Suprapubic skin (tissue), 4 donors: Measurements from ENCODE around the gene YY1. TPM values are rescaled to one million over a fixed set of nuclear protein-coding genes. Genes with fewer than 3 reads are reported as not detected.
A peak's percentile ranks its signal among the peaks of the same experiment; 100 is the strongest.

Source experiments
- DNase-seq, 2 donors: peaks; one replicate each; pipeline ENCODE4 v3.0.0-alpha.2; 2019; ENCODE audit warnings: low spot score in 2 of 2
- H3K27ac ChIP-seq: fragments of 200-600 bp; sonication (generic); one replicate; pipeline ENCODE4 v1.5.1; 2019
- H3K27me3 ChIP-seq: fragments of 200-600 bp; sonication (generic); one replicate; pipeline ENCODE4 v1.5.1; 2019
- H3K36me3 ChIP-seq: fragments of 200-600 bp; sonication (generic); one replicate; pipeline ENCODE4 v1.5.1; 2019
- H3K4me1 ChIP-seq: fragments of 200-600 bp; sonication (generic); one replicate; pipeline ENCODE4 v1.5.1; 2019
- H3K4me3 ChIP-seq: fragments of 200-600 bp; sonication (generic); one replicate; pipeline ENCODE4 v1.5.1; 2019; ENCODE audit warnings: mild to moderate bottlenecking
- H3K9me3 ChIP-seq: fragments of 200-600 bp; sonication (generic); one replicate; pipeline ENCODE4 v1.5.1; 2019
- EP300 ChIP-seq: sonication (generic); formaldehyde crosslinking; IDR thresholded peaks from one replicate; pipeline ENCODE4 v1.6.1; 2017; ENCODE audit warnings: antibody characterized with exemption
- POLR2A ChIP-seq, 2 donors: fragments of 450-650 bp; IDR thresholded peaks; one replicate each; pipeline ENCODE4 v1.6.1; 2017; ENCODE audit warnings: antibody characterized with exemption in 2 of 2, mild to moderate bottlenecking in 2 of 2, moderate library complexity in 2 of 2
- POLR2AphosphoS5 ChIP-seq, 3 donors: sonication (generic); formaldehyde crosslinking; IDR thresholded peaks; one replicate each; pipeline ENCODE4 v1.6.1; 2017; ENCODE audit warnings: antibody characterized with exemption in 3 of 3
- WGBS: methylation state at CpG from one replicate; pipeline ENCODE4 v1.1.5; 2018; 5-methylcytosine and 5-hydroxymethylcytosine counted together
- total RNA-seq, 4 donors: library from RNA; depleted of rRNA; stranded (reverse); fragments of >200 nt; gene quantifications; one replicate each; pipeline ENCODE4 v1.1.0, GENCODE V29; 2016
- TF ChIP-seq, protein P1 (sequence below), 2 donors: fragments of 200-600 bp in 1 of 2; fragments of 450-650 bp in 1 of 2; sonication (generic) in 1 of 2; IDR thresholded peaks; one replicate each; pipeline ENCODE4 v1.5.1; 2016 to 2019; ENCODE audit warnings: antibody characterized with exemption in 2 of 2, mild to moderate bottlenecking in 1 of 2, moderate library complexity in 1 of 2

The YY1 gene
- total RNA-seq, result 10 to 100 TPM; 42.1 to 56.3 (median 48.9) TPM

DNA sequence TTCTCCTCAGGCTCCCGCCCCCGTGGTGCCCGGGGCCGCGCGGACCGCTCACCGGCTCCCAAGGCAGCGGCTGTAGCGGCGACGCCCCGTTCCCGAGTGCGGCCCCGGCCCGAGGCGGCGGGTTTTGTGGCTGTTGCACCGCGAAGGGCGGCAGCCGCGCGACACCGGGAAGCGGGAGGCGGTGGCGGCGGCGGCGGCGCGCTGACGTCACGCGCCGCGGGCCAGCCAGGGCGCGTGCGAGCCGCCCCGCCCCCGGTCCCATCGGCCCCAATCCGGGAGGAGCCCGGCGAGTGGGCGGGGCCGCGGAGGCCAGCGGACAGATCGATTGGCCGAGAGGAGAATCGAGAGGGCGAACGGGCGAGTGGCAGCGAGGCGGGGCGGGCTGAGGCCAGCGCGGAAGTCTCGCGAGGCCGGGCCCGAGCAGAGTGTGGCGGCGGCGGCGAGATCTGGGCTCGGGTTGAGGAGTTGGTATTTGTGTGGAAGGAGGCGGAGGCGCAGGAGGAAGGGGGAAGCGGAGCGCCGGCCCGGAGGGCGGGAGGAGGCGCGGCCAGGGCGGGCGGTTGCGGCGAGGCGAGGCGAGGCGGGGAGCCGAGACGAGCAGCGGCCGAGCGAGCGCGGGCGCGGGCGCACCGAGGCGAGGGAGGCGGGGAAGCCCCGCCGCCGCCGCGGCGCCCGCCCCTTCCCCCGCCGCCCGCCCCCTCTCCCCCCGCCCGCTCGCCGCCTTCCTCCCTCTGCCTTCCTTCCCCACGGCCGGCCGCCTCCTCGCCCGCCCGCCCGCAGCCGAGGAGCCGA is at the start of gene YY1:
TSS of gene YY1 (plus strand) at position 726 of the 792 bp plus-strand sequence. CDS start 101 bp downstream, outside the sequence.
- under 1% methylated on average over 45 of the region's 125 CpGs for WGBS
- peak; percentile 70 to 81 for TF ChIP-seq POLR2A (IDR thresholded peaks at IDR 0.05)
- TF ChIP-seq POLR2AphosphoS5 (IDR thresholded peaks at IDR 0.05), result peak; percentile 64 to 78 (median 70)
- TF ChIP-seq EP300, result no peak
- Histone ChIP-seq H3K27me3 (no peaks in the 10 kb centered on the region), H3K9me3 (no peaks in the 10 kb centered on the region), H3K4me3 (peak within 1 kb of the TSS; percentile 100), H3K36me3 (no peaks in the 10 kb centered on the region), H3K4me1 (peaks cover 54% of the 10 kb centered on the region), H3K27ac (peak within 1 kb of the TSS; percentile 100)
- DNase-seq, result peak; percentile 99

DNA sequence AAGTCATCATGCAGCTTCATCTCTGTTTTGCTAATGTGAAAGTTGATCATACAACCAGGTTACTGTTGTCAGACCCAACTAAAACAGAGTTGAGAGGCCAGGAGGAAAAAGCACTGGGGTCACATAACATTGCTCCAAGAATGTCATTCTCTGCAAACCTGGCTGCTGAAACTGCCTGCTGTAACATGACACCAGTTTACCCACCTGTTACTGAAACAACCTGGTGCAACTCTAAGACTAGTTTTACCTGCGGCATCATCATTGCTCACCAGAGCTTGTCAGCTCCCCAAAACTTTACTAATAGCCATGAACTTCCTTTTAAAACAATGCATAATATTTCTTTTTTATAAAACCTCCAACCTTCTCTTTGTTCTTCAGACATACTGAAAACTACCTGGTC is 48.8 kb upstream of the YY1 start:
- Histone ChIP-seq H3K4me1 (peaks cover 21% of the 10 kb centered on the region), H3K27ac (no peak overlapping the region), H3K9me3 (no peaks in the 10 kb centered on the region), H3K27me3 (no peaks in the 10 kb centered on the region), H3K4me3 (no peak overlapping the region), H3K36me3 (no peaks in the 10 kb centered on the region)
- WGBS, result 94% methylated on average over 1 of the region's 1 CpG
- DNase-seq, result no peak
- TF ChIP-seq EP300 (no peak), POLR2AphosphoS5 (IDR thresholded peaks at IDR 0.05) (no peak), POLR2A (IDR thresholded peaks at IDR 0.05) (no peak)
- TF ChIP-seq, protein P1, sequence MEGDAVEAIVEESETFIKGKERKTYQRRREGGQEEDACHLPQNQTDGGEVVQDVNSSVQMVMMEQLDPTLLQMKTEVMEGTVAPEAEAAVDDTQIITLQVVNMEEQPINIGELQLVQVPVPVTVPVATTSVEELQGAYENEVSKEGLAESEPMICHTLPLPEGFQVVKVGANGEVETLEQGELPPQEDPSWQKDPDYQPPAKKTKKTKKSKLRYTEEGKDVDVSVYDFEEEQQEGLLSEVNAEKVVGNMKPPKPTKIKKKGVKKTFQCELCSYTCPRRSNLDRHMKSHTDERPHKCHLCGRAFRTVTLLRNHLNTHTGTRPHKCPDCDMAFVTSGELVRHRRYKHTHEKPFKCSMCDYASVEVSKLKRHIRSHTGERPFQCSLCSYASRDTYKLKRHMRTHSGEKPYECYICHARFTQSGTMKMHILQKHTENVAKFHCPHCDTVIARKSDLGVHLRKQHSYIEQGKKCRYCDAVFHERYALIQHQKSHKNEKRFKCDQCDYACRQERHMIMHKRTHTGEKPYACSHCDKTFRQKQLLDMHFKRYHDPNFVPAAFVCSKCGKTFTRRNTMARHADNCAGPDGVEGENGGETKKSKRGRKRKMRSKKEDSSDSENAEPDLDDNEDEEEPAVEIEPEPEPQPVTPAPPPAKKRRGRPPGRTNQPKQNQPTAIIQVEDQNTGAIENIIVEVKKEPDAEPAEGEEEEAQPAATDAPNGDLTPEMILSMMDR (IDR thresholded peaks at IDR 0.05), result no peak

- DNase-seq, result no peak
- H3K4me3 ChIP-seq, result peak overlapping the region; percentile 55
- peaks cover 21% of the 10 kb centered on the region for H3K4me1 ChIP-seq
- WGBS, result 68% methylated on average over 14 of the region's 14 CpGs
- no peaks in the 10 kb centered on the region for H3K36me3 ChIP-seq
- no peak for TF ChIP-seq POLR2A (IDR thresholded peaks at IDR 0.05)
- TF ChIP-seq EP300, result no peak
- TF ChIP-seq POLR2AphosphoS5 (IDR thresholded peaks at IDR 0.05), result no peak
- TF ChIP-seq, protein P1 (IDR thresholded peaks at IDR 0.05), result no peak
- no peaks in the 10 kb centered on the region for H3K27me3 ChIP-seq
- H3K9me3 ChIP-seq, result no peaks in the 10 kb centered on the region
- H3K27ac ChIP-seq, result no peak overlapping the region
These were observed 47.2 kb upstream of the YY1 start for GRCh38 chr14:100191584-100192249.

- H3K27me3 ChIP-seq, result no peaks in the 10 kb centered on the region
- peaks cover 21% of the 10 kb centered on the region for H3K4me1 ChIP-seq
- H3K36me3 ChIP-seq, result no peaks in the 10 kb centered on the region
- no peaks in the 10 kb centered on the region for H3K9me3 ChIP-seq
- H3K4me3 ChIP-seq, result peak overlapping the region; percentile 55
- DNase-seq, result peak in 1 of 2 donors; percentile 75
- WGBS, result 25% methylated on average over 12 of the region's 21 CpGs
- H3K27ac ChIP-seq, result peak overlapping the region; percentile 92
- TF ChIP-seq, protein P1 (IDR thresholded peaks at IDR 0.05), result no peak
- TF ChIP-seq POLR2A (IDR thresholded peaks at IDR 0.05) (no peak), POLR2AphosphoS5 (IDR thresholded peaks at IDR 0.05) (no peak), EP300 (no peak)
These were observed 46.7 kb upstream of the YY1 start for GRCh38 chr14:100192250-100192671.

DNA sequence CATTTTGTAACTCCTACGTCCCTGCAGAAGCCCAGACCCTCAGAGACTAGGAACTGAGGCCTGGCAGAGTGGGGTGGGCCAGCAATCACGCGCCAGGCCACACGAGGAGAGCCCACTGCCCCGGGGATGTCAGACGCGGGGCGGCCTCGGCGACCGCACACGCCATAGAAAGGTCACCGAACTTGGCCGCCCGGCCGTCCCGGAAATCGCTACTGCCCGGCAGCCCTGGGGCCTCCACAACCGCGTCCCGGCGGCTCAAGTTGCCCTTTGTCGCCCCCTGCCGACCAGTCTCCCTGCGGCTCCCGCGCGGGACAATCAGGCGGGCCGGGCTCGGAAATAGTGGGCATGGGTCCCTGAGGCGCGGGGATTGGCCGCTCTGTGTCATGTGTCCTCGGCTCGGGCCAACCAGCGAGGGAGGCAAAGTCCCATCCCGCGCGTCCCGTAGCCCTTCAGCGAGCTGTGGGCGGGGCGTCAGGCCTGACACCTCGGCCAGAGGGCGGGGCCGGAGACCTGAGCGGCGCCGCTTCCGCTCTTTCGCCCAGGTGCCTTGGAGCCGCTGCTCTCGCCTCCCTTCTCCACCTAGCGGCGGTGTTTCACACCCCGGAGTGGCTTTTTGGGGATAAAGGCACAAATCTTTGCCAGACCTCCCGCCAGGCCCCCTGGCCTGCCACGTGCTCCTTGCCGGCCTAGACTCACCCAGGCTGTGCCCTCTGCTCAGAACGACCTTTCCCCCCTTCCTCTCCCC is 46.1 kb upstream of the YY1 start:
- peaks cover 21% of the 10 kb centered on the region for H3K4me1 ChIP-seq
- DNase-seq, result peak; percentile 100
- peak overlapping the region; percentile 55 for H3K4me3 ChIP-seq
- peak overlapping the region; percentile 92 for H3K27ac ChIP-seq
- H3K27me3 ChIP-seq, result no peaks in the 10 kb centered on the region
- H3K36me3 ChIP-seq, result no peaks in the 10 kb centered on the region
- TF ChIP-seq POLR2AphosphoS5 (IDR thresholded peaks at IDR 0.05) (peak in 1 of 3 donors; percentile 91), POLR2A (IDR thresholded peaks at IDR 0.05) (peak in 1 of 2 donors; percentile 1), EP300 (no peak)
- TF ChIP-seq, protein P1 (IDR thresholded peaks at IDR 0.05), result peak; percentile 88 to 94
- WGBS, result 2% methylated on average over 11 of the region's 62 CpGs
- H3K9me3 ChIP-seq, result no peaks in the 10 kb centered on the region
